ENCODE measurements around the gene DNALI1.
"Not testable (repeated sequence)": the region's sequence is repeated elsewhere in the genome, so short reads cannot be mapped to it uniquely, and the experiment has no call there.

The DNALI1 gene

GRCh38 chr1:37556712-37557196 lies at the start of gene DNALI1:
Gene DNALI1 (plus strand): TSS chr1:37556940. CDS start chr1:37556995, 55 bp downstream.
- no peak for DNase-seq

- DNase-seq: peak; percentile 8 to 54
Observed at GRCh38 chr1:37509181-37509580, 47.6 kb upstream of the DNALI1 start.

- DNase-seq: no peak
Observed at GRCh38 chr1:37513795-37514349, 42.9 kb upstream of the DNALI1 start.

- peak; percentile 40 to 56 for DNase-seq
Observed at GRCh38 chr1:37514350-37515184, 42.2 kb upstream of the DNALI1 start, which contains the start of gene MEAF6. Gene MEAF6 (minus strand): TSS chr1:37514766. CDS start chr1:37514746, 20 bp downstream.

GRCh38 chr1:37515185-37516034 lies 41.3 kb upstream of the DNALI1 start:
- no peak for DNase-seq

GRCh38 chr1:37517569-37517968 lies 39.2 kb upstream of the DNALI1 start:
- no peak for DNase-seq

GRCh38 chr1:37518241-37518640 lies 38.5 kb upstream of the DNALI1 start:
- not testable (repeated sequence) for DNase-seq

- not testable (repeated sequence) for DNase-seq
Observed at GRCh38 chr1:37518929-37519328, 37.8 kb upstream of the DNALI1 start.

GRCh38 chr1:37519613-37520012 lies 37.1 kb upstream of the DNALI1 start:
- DNase-seq: no peak

GRCh38 chr1:37529888-37530287 lies 26.9 kb upstream of the DNALI1 start:
- not testable (repeated sequence) for DNase-seq

- DNase-seq: not testable (repeated sequence)
Observed at GRCh38 chr1:37532418-37533156, 24.2 kb upstream of the DNALI1 start.

GRCh38 chr1:37533317-37534093 lies 23.2 kb upstream of the DNALI1 start:
- DNase-seq: no peak

GRCh38 chr1:37537378-37537777 lies 19.4 kb upstream of the DNALI1 start:
- peak in 1 of 2 experiments; percentile 28 for DNase-seq

- DNase-seq: not testable (repeated sequence)
Observed at GRCh38 chr1:37539154-37539553, 17.6 kb upstream of the DNALI1 start.

- no peak for DNase-seq
Observed at GRCh38 chr1:37540036-37540785, 16.5 kb upstream of the DNALI1 start.

GRCh38 chr1:37544530-37544929 lies 12.2 kb upstream of the DNALI1 start:
- DNase-seq: no peak

GRCh38 chr1:37545019-37545418 lies 11.7 kb upstream of the DNALI1 start:
- DNase-seq: no peak

GRCh38 chr1:37549341-37549740 lies 7.4 kb upstream of the DNALI1 start:
- no peak for DNase-seq

GRCh38 chr1:37553598-37553926 lies 3.2 kb upstream of the DNALI1 start:
- DNase-seq: no peak

GRCh38 chr1:37553927-37554808 lies 2.6 kb upstream of the DNALI1 start, which contains the start of gene SNIP1:
Gene SNIP1 (minus strand): TSS chr1:37554293. CDS start chr1:37554229, 64 bp downstream.
- DNase-seq: peak; percentile 57 to 88
